BLaER1 treated with 17β-estradiol and CSF1 and Interleukin-3, amounts not matched to agents 10 nM and 100 nM (cell line): Measurements from ENCODE around the gene KRT82.
"Not testable (repeated sequence)": the region's sequence is repeated elsewhere in the genome, so short reads cannot be mapped to it uniquely, and the experiment has no call there.

ENCODE experiments used
- H3K27ac ChIP-seq, 11 experiments: shearing (Covaris generic); formaldehyde crosslinking; 2 replicates each; pipeline ENCODE4 v1.8.1; 2022
- H3K27me3 ChIP-seq, 11 experiments: shearing (Covaris generic); formaldehyde crosslinking; 2 replicates each; pipeline ENCODE4 v1.8.1; 2022
- H3K36me3 ChIP-seq, 11 experiments: shearing (Covaris generic); formaldehyde crosslinking; 2 replicates each; pipeline ENCODE4 v1.8.1; 2022
- H3K4me1 ChIP-seq, 10 experiments: shearing (Covaris generic); formaldehyde crosslinking; 2 replicates each; pipeline ENCODE4 v1.8.1; 2022
- H3K4me2 ChIP-seq, 11 experiments: shearing (Covaris generic); formaldehyde crosslinking; 2 replicates each; pipeline ENCODE4 v1.8.1; 2022
- H3K4me3 ChIP-seq, 10 experiments: shearing (Covaris generic); formaldehyde crosslinking; 2 replicates each; pipeline ENCODE4 v1.8.1; 2022
- H3K9ac ChIP-seq, 11 experiments: shearing (Covaris generic); formaldehyde crosslinking; 2 replicates each; pipeline ENCODE4 v1.8.1; 2022
- H3K9me3 ChIP-seq, 11 experiments: shearing (Covaris generic); formaldehyde crosslinking; replicated peaks in 1 of 11; 2 replicates each; pipeline ENCODE4 v1.8.1; 2022
- H4K20me1 ChIP-seq, 11 experiments: shearing (Covaris generic); formaldehyde crosslinking; 2 replicates each; pipeline ENCODE4 v1.8.1; 2022
- Cebpa-rat ChIP-seq, 11 experiments: shearing (Covaris generic); IDR thresholded peaks; 2 replicates each; pipeline ENCODE4 v1.8.1; 2022

The KRT82 gene

GRCh38 chr12:52346593-52346992, 59.5 kb downstream of the KRT82 start:
- H3K9me3 ChIP-seq = peaks cover 0 to 14% (median 9%) of the 10 kb centered on the region in 11 experiments; a peak in 15 of 22 replicates
- peak overlapping the region in 3 of 11 experiments; percentile 5 to 33 (median 26); a peak in 2 of 22 replicates for H3K9ac ChIP-seq
- peaks cover 19 to 56% (median 38%) of the 10 kb centered on the region in 10 experiments for H3K4me1 ChIP-seq
- no peaks in the 10 kb centered on the region for H3K27me3 ChIP-seq
- H3K4me2 ChIP-seq = peak overlapping the region; percentile 19 to 75 (median 66)
- H4K20me1 ChIP-seq = no peaks in the 10 kb centered on the region
- H3K36me3 ChIP-seq = no peaks in the 10 kb centered on the region
- no peak for TF ChIP-seq Cebpa-rat (IDR thresholded peaks at IDR 0.05)
- peak overlapping the region in 5 of 11 experiments; percentile 5 to 54 (median 44); a peak in 6 of 22 replicates for H3K27ac ChIP-seq
- no peak overlapping the region for H3K4me3 ChIP-seq

DNA sequence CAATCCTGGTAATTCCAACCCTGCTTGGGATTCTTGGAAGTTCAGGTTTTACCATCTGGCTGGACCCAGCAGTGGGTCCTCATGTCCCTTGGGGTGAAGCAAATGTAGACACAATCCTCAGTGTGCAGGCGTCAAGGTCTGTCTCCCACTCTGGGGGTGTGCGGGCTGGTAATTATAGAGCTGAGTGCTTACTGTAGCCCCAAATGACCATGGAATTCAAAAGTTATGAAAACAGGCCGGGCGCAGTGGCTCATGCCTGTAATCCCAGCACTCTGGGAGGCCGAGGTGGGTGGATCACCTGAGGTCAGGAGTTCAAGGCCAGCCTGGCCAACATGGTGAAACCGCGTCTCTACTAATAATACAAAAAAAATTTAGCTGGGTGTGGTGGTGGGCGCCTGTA, 61.1 kb downstream of the KRT82 start:
- H3K36me3 ChIP-seq, H3K27me3 ChIP-seq, H4K20me1 ChIP-seq, H3K27ac ChIP-seq, H3K4me3 ChIP-seq, H3K4me2 ChIP-seq, H3K9ac ChIP-seq: not testable (repeated sequence)
- Histone ChIP-seq H3K9me3 (peaks cover 0 to 14% (median 9%) of the 10 kb centered on the region in 11 experiments; a peak in 15 of 22 replicates), H3K4me1 (peaks cover 14 to 45% (median 29%) of the 10 kb centered on the region in 10 experiments; a peak in 19 of 20 replicates)

- H3K4me2 ChIP-seq = no peak overlapping the region; a peak in 1 of 22 replicates
- no peak overlapping the region for H3K27ac ChIP-seq
- no peak overlapping the region for H3K9ac ChIP-seq
- TF ChIP-seq Cebpa-rat (IDR thresholded peaks at IDR 0.05) = no peak
- H3K9me3 ChIP-seq = peaks cover 0 to 14% (median 9%) of the 10 kb centered on the region in 11 experiments; a peak in 15 of 22 replicates
- no peaks in the 10 kb centered on the region for H3K27me3 ChIP-seq
- H3K4me3 ChIP-seq = no peak overlapping the region
- no peaks in the 10 kb centered on the region for H4K20me1 ChIP-seq
- H3K36me3 ChIP-seq = no peaks in the 10 kb centered on the region
- peaks cover 14 to 36% (median 22%) of the 10 kb centered on the region in 10 experiments; a peak in 19 of 20 replicates for H3K4me1 ChIP-seq
These were observed 62.0 kb downstream of the KRT82 start for GRCh38 chr12:52344111-52344510.
